Rectal smooth muscle tissue (tissue), 1 donor: Measurements from ENCODE around the gene ABHD2.
A peak's percentile ranks its signal among the peaks of the same experiment; 100 is the strongest.
"Not testable (repeated sequence)": the region's sequence is repeated elsewhere in the genome, so short reads cannot be mapped to it uniquely, and the experiment has no call there.

ENCODE experiments used
- H3K27ac ChIP-seq: one replicate; pipeline ENCODE4 v1.7.0; 2013; ENCODE audit warnings: low read depth, low read length, inconsistent platforms
- H3K27me3 ChIP-seq: one replicate; pipeline ENCODE4 v1.7.0; 2013; ENCODE audit warnings: low read length; ENCODE audit not compliant: control insufficient read depth, insufficient read depth
- H3K36me3 ChIP-seq: one replicate; pipeline ENCODE4 v1.7.0; 2013; ENCODE audit warnings: low read length; ENCODE audit not compliant: control insufficient read depth, insufficient read depth
- H3K4me1 ChIP-seq: one replicate; pipeline ENCODE4 v1.7.0; 2013; ENCODE audit warnings: low read length; ENCODE audit not compliant: control insufficient read depth, insufficient read depth
- H3K4me3 ChIP-seq: one replicate; pipeline ENCODE4 v1.7.0; 2013; ENCODE audit warnings: low read length
- H3K9ac ChIP-seq: one replicate; pipeline ENCODE4 v1.7.0; 2013; ENCODE audit warnings: low read length

ABHD2 gene

DNA sequence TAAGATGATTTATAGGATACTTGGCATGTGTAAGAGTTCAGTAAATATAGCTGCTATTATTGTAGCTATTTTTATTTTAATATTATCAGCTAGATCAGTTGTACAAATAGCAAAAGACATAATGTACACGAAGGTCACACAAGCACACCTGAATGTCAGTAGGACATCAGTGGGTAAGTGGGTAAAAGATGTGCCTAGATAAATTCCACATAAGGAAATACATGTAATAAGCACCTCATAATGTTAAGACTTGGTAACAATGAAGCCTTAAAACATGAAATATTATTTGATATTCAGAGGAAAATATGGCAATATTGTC lies 41.5 kb downstream of the ABHD2 start:
- Histone ChIP-seq H3K27me3 (no peaks in the 10 kb centered on the region), H3K36me3 (peaks cover 11% of the 10 kb centered on the region), H3K9ac (no peak overlapping the region), H3K27ac (no peak overlapping the region), H3K4me1 (no peaks in the 10 kb centered on the region), H3K4me3 (no peak overlapping the region)

DNA sequence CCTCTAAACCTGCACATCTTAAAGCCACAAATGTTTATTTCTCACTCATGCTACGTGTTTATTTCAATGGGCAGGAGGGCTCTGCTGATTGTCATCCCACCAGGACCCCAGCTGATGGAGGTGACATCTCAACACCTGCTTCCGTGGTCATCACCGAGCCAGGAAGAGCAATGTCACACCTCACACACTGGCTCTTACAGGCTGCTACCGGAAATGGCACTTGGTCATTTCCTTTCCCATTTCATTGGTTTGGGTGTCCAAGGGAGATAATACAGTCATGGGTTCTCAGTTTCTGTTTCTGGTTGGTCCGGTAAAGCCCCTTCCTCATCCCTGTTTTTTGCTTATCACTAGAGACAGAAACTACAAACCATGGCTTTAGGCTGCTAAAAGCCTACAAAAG lies 41.9 kb downstream of the ABHD2 start:
- H3K36me3 ChIP-seq: peaks cover 11% of the 10 kb centered on the region
- H3K9ac ChIP-seq: no peak overlapping the region
- no peak overlapping the region for H3K4me3 ChIP-seq
- H3K4me1 ChIP-seq: no peaks in the 10 kb centered on the region
- no peaks in the 10 kb centered on the region for H3K27me3 ChIP-seq
- H3K27ac ChIP-seq: no peak overlapping the region

DNA sequence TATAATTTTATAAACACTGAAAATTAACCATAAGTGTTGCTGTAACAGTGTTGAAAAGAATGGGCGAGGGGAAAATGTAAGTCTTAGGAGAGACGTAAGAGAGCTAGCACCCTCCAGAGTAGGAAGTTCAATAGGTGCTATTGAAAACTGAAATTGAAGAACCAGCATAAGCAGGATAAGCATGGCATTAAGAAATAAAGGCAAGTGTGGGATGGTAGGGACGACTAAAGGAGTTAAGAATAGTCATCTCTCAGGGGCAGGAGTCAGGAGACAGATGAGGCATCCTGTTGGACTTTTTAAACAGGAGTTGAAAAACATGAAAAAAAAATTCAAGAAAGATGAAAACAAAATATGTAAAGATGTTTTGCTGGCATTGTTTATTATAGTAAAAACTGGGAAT lies 43.5 kb downstream of the ABHD2 start:
- H3K27ac ChIP-seq: no peak overlapping the region
- no peaks in the 10 kb centered on the region for H3K27me3 ChIP-seq
- H3K4me3 ChIP-seq: no peak overlapping the region
- H3K9ac ChIP-seq: no peak overlapping the region
- no peaks in the 10 kb centered on the region for H3K4me1 ChIP-seq
- peaks cover 11% of the 10 kb centered on the region for H3K36me3 ChIP-seq

DNA sequence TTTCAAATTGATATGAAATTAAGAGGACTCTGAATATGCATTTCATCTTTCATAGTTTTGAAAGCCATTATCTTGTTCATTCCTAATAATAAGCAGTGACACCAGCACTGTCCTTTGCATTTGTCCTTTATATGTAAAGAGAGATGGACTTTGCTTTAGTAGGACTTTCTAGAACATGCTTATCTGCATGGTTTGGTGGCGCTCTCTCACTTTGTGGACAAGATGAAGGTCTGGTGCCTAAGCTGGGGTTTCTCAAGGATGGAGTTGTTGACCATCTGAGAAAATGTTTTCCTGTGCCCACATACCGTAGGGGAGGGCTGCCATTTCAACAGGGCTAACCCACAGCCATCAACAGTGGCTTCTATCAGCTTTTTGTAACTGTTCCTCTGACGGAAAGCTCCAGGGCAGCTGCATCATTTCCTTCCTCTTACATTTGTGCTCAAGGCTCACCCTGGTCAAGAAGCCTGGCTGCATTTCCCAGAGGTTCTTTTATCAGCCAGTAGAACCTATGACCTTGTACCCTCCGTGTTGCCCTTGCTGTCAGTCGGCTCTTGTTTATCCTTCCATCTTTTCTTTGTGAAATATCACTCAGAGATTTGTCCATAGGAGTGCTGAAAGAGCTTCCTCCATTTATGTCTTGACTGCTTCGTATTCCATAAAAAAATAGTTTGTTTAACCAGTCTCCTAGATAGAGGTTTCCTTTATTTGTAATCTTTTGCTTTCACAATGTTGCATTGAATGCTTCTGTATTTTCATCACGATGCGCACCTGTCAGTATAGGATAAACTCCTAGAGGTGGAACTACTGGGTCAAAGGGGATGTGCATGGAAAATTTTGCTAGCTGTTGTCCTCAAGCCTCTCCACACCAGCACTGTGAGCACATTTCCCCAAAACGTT lies 44.6 kb downstream of the ABHD2 start:
- Histone ChIP-seq H3K4me3 (no peak overlapping the region), H3K27me3 (no peaks in the 10 kb centered on the region), H3K27ac (peak overlapping the region; percentile 46), H3K9ac (no peak overlapping the region), H3K36me3 (peaks cover 6% of the 10 kb centered on the region), H3K4me1 (no peaks in the 10 kb centered on the region)

DNA sequence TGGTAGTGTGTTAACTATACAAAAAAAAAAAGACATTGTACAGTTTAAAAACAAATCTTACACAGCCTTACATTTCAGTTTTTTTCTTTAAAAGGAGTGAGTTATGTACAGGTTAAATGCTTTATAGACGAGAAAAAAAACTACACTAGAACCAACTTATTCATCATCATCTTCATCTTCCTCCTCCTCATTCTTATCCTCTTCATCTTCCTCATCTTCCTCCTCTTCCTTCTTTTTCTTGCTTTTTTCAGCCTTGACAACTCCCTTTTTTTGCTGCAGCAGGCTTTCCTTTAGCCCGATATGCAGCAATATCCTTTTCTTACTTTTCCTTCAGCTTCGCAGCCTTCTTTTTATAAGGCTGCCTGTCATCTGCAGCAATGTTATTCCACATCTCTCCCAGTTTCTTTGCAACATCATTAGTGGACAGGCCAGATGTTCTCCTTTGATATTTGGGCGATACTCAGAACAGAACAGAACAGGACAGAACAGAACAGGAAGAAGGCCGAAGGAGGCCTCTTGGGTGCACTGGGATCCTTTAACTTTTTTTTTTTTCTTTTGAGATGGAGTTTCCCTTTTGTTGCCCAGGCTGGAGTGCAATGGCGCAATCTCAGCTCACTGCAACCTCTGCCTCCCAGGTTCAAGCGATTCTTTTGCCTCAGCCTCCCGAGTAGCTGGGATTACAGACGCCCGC lies 47.3 kb downstream of the ABHD2 start:
- not testable (repeated sequence) for H3K9ac ChIP-seq, H3K4me1 ChIP-seq, H3K4me3 ChIP-seq, H3K27ac ChIP-seq, H3K27me3 ChIP-seq
- peaks cover 11% of the 10 kb centered on the region for H3K36me3 ChIP-seq

DNA sequence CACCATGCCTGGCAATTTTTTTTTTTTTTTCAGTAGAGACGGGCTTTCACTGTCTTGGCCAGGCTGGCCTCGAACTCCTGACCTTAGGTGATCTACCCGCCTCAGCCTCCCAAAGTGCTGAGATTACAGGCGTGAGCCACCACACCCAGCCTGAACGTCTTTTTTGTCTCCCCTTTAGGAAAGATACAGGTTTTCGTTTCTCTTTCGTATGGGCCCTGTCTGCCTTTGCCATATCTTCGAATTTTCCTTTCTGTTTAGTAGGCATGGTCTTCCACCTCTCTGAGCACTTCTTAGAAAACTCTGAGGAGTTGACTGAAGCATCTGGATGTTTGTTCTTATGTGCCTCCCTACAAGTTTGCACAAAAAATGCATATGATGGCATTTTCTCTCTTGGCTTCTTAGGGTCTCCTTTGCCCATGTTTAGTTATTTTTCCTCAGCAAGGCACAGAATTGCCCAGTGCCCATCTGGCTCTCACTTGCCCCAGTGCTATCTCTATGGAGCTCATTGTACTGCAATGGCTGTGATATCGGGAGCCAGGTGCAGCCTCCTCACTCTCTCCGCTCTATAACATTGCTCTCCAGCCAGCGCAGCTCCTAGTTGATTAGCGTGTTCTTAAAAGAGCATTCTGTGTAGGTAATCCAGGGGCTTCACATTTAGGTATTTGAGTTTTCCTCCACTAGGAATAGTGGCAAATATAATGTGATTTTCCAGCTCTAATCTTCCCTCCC lies 48.0 kb downstream of the ABHD2 start:
- Histone ChIP-seq H3K9ac (no peak overlapping the region), H3K27me3 (no peaks in the 10 kb centered on the region), H3K4me1 (peaks cover 11% of the 10 kb centered on the region), H3K36me3 (peaks cover 4% of the 10 kb centered on the region), H3K4me3 (no peak overlapping the region), H3K27ac (peak overlapping the region; percentile 1)

DNA sequence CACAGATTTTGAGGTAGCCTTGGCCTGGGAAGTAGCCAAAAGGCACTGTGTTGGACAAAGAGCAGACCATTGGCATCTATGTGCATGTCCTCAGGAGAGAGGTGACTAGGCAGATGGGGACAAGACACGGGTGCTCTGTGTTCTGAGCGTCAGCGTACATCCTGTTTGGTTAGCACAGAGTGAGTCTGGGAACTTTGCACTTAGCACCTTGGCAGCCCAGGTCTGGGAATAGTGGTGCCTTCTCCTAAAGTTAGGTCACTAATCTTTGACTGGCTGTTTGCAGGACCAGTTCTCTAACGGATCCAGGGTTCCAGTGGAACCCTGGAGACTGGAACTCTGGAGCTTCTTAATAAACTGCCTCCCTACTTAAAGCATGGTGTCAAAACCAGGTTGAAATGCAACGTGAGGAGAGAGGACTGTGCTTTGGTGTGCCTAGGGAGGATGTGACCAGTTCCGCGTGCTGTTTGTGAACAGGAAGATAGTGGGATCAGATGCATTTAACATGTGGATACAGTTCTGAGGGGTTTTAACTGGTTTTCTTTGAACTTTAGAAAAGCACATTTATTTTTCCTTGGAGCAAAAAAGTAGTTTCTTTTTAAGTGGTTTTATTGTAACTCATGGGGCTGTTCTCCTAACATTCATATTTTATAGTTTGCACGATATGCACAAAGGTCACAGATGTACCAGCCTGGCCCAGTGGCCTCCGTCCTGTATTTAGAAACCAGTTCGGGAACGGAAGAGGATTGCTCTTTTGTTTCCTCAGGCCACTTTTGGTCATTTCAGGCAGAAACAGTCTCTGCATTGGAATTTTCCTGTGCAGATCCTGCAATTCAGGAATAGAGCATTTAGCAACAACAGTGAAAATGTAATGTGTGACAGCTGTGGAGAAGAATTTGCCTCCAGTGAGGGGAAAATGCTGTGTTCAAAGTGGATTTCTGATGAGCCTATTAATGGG lies 48.8 kb downstream of the ABHD2 start:
- Histone ChIP-seq H3K36me3 (peaks cover 4% of the 10 kb centered on the region), H3K4me3 (no peak overlapping the region), H3K27me3 (no peaks in the 10 kb centered on the region), H3K4me1 (peaks cover 11% of the 10 kb centered on the region), H3K9ac (no peak overlapping the region), H3K27ac (peak overlapping the region; percentile 2)

DNA sequence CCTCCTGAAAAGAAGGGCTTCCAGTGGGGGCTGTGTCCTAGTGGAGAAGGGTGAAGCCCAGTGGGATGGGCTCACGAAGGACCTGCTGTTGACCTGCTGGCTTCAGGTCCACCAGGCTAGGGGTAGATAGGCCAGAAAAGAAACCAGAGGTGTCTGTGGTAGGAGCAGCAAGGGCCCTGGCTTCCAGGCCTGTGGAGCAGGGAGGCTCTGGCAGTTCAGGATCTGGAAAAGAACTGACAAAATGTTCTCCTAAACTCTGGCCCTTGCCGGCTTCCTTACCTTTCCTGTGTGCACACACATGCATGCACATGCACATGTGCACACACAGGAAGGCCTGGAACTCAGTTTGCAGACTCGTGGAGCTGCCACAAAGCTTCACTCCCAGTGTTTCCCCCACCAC lies 49.7 kb downstream of the ABHD2 start:
- Histone ChIP-seq H3K27me3 (no peaks in the 10 kb centered on the region), H3K27ac (peak overlapping the region; percentile 2), H3K36me3 (peaks cover 4% of the 10 kb centered on the region), H3K4me3 (no peak overlapping the region), H3K4me1 (peaks cover 11% of the 10 kb centered on the region), H3K9ac (no peak overlapping the region)

DNA sequence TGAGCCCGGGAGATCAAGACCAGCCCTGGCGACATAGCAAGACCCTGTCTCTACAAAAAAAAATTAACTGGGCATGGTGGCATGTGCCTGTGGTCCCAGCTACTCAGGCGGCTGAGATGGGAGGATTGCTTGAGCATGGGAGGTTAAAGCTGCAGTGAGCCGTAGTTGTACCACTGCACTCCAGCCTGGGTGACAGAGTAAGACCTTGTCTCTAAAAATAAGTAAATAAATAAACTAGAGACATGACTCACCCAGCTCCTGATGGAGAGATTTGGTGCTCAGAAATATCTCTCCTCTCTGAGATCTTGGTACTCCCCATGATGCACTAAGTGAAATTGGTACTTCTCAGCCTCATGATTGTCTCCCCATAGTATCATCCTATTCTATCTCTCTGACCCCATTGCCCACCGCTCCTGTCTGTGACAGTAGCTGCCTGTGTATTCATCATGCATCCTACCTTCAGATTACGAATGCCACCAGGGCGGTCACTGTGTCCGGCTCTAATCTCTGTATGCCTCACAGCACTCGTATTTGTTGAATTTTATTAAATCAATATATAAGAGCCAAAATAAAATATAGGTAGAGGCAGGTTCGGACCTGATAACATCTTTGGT lies 50.9 kb downstream of the ABHD2 start:
- H3K27me3 ChIP-seq: no peaks in the 10 kb centered on the region
- H3K4me1 ChIP-seq: peaks cover 14% of the 10 kb centered on the region
- H3K36me3 ChIP-seq: peaks cover 4% of the 10 kb centered on the region
- H3K4me3 ChIP-seq: no peak overlapping the region
- no peak overlapping the region for H3K9ac ChIP-seq
- H3K27ac ChIP-seq: no peak overlapping the region

DNA sequence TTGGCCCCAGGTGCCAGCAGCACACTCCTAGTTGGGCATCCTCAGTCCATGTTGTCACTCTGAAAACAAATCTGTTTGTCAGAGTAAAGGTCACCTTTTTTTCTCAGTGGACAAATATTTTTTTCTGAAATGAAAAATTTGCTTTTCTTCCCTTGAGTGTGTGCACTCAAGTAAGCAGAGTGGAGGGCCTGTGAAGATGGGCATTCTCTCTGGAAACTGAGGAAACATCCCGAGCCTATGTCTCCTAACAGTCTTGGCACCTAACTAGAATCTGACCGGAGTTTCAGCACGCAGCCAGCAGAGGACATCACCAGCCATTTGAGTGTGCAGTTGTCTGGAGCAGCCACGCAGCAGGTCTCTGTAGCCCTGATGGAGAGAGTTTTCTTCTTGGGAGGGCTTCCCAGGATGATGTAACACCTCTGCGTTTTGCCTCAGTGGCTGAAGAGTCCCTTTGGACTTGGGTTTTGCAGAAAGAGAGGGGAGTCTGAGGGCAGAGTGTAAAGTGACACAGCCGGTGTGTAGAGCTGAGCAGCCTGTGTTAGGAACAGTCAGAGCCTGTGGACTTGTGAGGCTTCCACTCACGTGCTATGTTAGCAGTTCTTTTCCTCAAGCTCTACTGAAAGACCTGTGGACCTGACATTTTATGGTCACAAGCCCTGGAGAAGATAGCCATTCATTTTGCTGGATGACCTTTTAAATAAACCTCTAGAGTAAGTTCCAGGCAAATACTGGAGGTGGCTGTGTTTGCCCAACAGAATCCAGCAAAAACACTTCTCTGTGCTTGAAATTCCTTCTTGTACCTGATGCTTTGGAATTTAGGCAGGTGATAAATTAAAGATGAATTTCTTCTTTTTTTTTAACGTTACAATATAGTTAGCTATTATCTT lies 51.6 kb downstream of the ABHD2 start:
- Histone ChIP-seq H3K4me1 (peaks cover 14% of the 10 kb centered on the region), H3K27me3 (no peaks in the 10 kb centered on the region), H3K27ac (no peak overlapping the region), H3K9ac (no peak overlapping the region), H3K4me3 (no peak overlapping the region), H3K36me3 (peaks cover 4% of the 10 kb centered on the region)

DNA sequence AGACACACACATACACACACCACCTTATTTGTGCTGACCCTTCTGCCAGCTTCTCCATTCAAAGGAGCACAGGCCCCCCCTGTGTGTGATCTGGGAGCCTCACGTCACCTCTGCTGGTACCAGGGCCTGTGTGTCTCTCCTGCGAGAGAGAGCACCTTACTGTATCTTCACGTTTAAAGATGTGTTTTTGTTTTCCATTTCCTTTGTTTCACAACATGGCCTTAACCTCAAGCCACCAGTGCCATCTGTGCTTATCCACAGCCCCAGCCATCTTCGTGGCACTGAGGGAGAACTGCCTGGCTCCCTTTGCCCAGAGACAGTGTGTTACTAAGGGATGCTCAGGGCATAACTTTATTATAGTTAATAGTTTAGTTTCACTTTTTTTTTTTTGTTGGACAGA lies 52.3 kb downstream of the ABHD2 start:
- H3K9ac ChIP-seq: no peak overlapping the region
- peaks cover 4% of the 10 kb centered on the region for H3K36me3 ChIP-seq
- no peak overlapping the region for H3K27ac ChIP-seq
- peaks cover 14% of the 10 kb centered on the region for H3K4me1 ChIP-seq
- H3K27me3 ChIP-seq: no peaks in the 10 kb centered on the region
- H3K4me3 ChIP-seq: no peak overlapping the region
